ENCODE results near the gene SSPN.

Gene SSPN

GRCh38 chr12:26195641-26196420 lies 458 bp downstream of the SSPN start:
- TF ChIP-seq BACH2 (CRISPR knock-in tag; IDR thresholded peaks at IDR 0.05; ENCODE audit: borderline replicate concordance) (no peak), CSDC2 (CRISPR knock-in tag; IDR thresholded peaks at IDR 0.05) (no peak), ARNTL (CRISPR knock-in tag; IDR thresholded peaks at IDR 0.05; ENCODE audit: borderline replicate concordance, low read depth) (no peak), ZFP30 (CRISPR knock-in tag; IDR thresholded peaks at IDR 0.05) (no peak), ZNF565 (CRISPR knock-in tag; conservative IDR thresholded peaks at IDR 0.05; ENCODE audit: low read depth) (no peak), SNAI2 (CRISPR knock-in tag; IDR thresholded peaks at IDR 0.05) (no peak), CSRNP3 (CRISPR knock-in tag; IDR thresholded peaks at IDR 0.05) (no peak), PATZ1 (CRISPR knock-in tag; IDR thresholded peaks at IDR 0.05; ENCODE audit: borderline replicate concordance) (no peak), TCF4 (CRISPR knock-in tag; IDR thresholded peaks at IDR 0.05; ENCODE audit: borderline replicate concordance) (no peak), TSHZ2 (CRISPR knock-in tag; IDR thresholded peaks at IDR 0.05) (no peak), ZC3H10 (CRISPR knock-in tag; IDR thresholded peaks at IDR 0.05) (no peak), PPARA (CRISPR knock-in tag; IDR thresholded peaks at IDR 0.05; ENCODE audit: borderline replicate concordance) (no peak), TOX (CRISPR knock-in tag; IDR thresholded peaks at IDR 0.05; ENCODE audit: borderline replicate concordance) (no peak), POU6F1 (CRISPR knock-in tag; IDR thresholded peaks at IDR 0.05; ENCODE audit: borderline replicate concordance, low read depth) (no peak), ZFP3 (CRISPR knock-in tag; IDR thresholded peaks at IDR 0.05) (no peak), ZNF70 (CRISPR knock-in tag; IDR thresholded peaks at IDR 0.05) (no peak)
- ATAC-seq: peak; percentile 76

GRCh38 chr12:26196421-26196716 lies 996 bp downstream of the SSPN start:
- peak; percentile 33 for ATAC-seq

More at GRCh38 chr12:26196421-26196716, 996 bp downstream of the SSPN start:
- TF ChIP-seq ZC3H10 (CRISPR knock-in tag; IDR thresholded peaks at IDR 0.05) (no peak), TCF4 (CRISPR knock-in tag; IDR thresholded peaks at IDR 0.05; ENCODE audit: borderline replicate concordance) (no peak), CSDC2 (CRISPR knock-in tag; IDR thresholded peaks at IDR 0.05) (no peak), ZFP30 (CRISPR knock-in tag; IDR thresholded peaks at IDR 0.05) (no peak), ISL1 (CRISPR knock-in tag; IDR thresholded peaks at IDR 0.05) (no peak), CREB5 (CRISPR knock-in tag; IDR thresholded peaks at IDR 0.05; ENCODE audit: low read depth) (no peak), BACH2 (CRISPR knock-in tag; IDR thresholded peaks at IDR 0.05; ENCODE audit: borderline replicate concordance) (no peak), ZNF565 (CRISPR knock-in tag; conservative IDR thresholded peaks at IDR 0.05; ENCODE audit: low read depth) (no peak), ESRRG (CRISPR knock-in tag; IDR thresholded peaks at IDR 0.05) (no peak), POU6F1 (CRISPR knock-in tag; IDR thresholded peaks at IDR 0.05; ENCODE audit: borderline replicate concordance, low read depth) (no peak), OSR1 (CRISPR knock-in tag; IDR thresholded peaks at IDR 0.05) (no peak), RARB (CRISPR knock-in tag; IDR thresholded peaks at IDR 0.05) (no peak), ZNF70 (CRISPR knock-in tag; IDR thresholded peaks at IDR 0.05) (no peak), ZFP3 (CRISPR knock-in tag; IDR thresholded peaks at IDR 0.05) (no peak), CSRNP3 (CRISPR knock-in tag; IDR thresholded peaks at IDR 0.05) (no peak), TOX (CRISPR knock-in tag; IDR thresholded peaks at IDR 0.05; ENCODE audit: borderline replicate concordance) (no peak)

Data from SK-N-SH treated with all-trans-retinoic acid at 6 μM for 48 hours (cell line).